Muscle layer of duodenum (tissue), 2 donors: ENCODE data around the gene C3orf20.
"Not testable (repeated sequence)": the region's sequence is repeated elsewhere in the genome, so short reads cannot be mapped to it uniquely, and the experiment has no call there.

ENCODE experiments used
- H3K27ac ChIP-seq: one replicate; pipeline ENCODE4 v1.7.0; 2013; ENCODE audit warnings: mild to moderate bottlenecking, low read length
- H3K27me3 ChIP-seq: one replicate; pipeline ENCODE4 v1.7.0; 2013; ENCODE audit warnings: low read depth, mild to moderate bottlenecking, control low read depth, low read length
- H3K36me3 ChIP-seq, 2 donors: one replicate each; pipeline ENCODE4 v1.7.0; 2013; ENCODE audit warnings: low read length in 2 of 2, control low read depth in 1 of 2, mild to moderate bottlenecking in 1 of 2; ENCODE audit not compliant: insufficient read depth in 2 of 2, control insufficient read depth in 1 of 2
- H3K4me1 ChIP-seq, 2 donors: one replicate each; pipeline ENCODE4 v1.7.0; 2013; ENCODE audit warnings: low read length in 2 of 2, mild to moderate bottlenecking in 2 of 2, control low read depth in 1 of 2, moderate library complexity in 1 of 2; ENCODE audit not compliant: insufficient read depth in 2 of 2, control insufficient read depth in 1 of 2
- H3K4me3 ChIP-seq, 2 donors: one replicate each; pipeline ENCODE4 v1.7.0; 2013; ENCODE audit warnings: low read length in 2 of 2, low read depth in 1 of 2, mild to moderate bottlenecking in 1 of 2
- H3K9me3 ChIP-seq, 2 donors: one replicate each; pipeline ENCODE4 v1.7.0; 2013; ENCODE audit warnings: low read length in 2 of 2, control low read depth in 1 of 2, mild to moderate bottlenecking in 1 of 2; ENCODE audit not compliant: control insufficient read depth in 1 of 2
- donor health status: healthy.

C3orf20 gene

GRCh38 chr3:14728113-14728512, 53.2 kb downstream of the C3orf20 start:
- H3K27ac ChIP-seq, result no peak overlapping the region

GRCh38 chr3:14730703-14731382, 55.9 kb downstream of the C3orf20 start:
- Histone ChIP-seq H3K27ac (no peak overlapping the region), H3K4me3 (no peak overlapping the region), H3K4me1 (peaks cover 0 to 12% of the 10 kb centered on the region in 2 donors), H3K36me3 (no peaks in the 10 kb centered on the region), H3K27me3 (no peaks in the 10 kb centered on the region), H3K9me3 (no peaks in the 10 kb centered on the region)

More at GRCh38 chr3:14728113-14728512, 53.2 kb downstream of the C3orf20 start:
- Histone ChIP-seq H3K4me1 (peaks cover 0 to 24% of the 10 kb centered on the region in 2 donors), H3K4me3 (no peak overlapping the region), H3K27me3 (no peaks in the 10 kb centered on the region), H3K9me3 (no peaks in the 10 kb centered on the region), H3K36me3 (no peaks in the 10 kb centered on the region)

GRCh38 chr3:14740983-14741382, 66.0 kb downstream of the C3orf20 start:
- peaks cover 0 to 9% of the 10 kb centered on the region in 2 donors for H3K9me3 ChIP-seq
- H3K27ac ChIP-seq, result no peak overlapping the region

GRCh38 chr3:14741510-14741909, 66.6 kb downstream of the C3orf20 start:
- H3K4me3 ChIP-seq, result no peak overlapping the region
- H3K9me3 ChIP-seq, result peaks cover 0 to 9% of the 10 kb centered on the region in 2 donors
- no peaks in the 10 kb centered on the region for H3K36me3 ChIP-seq
- no peaks in the 10 kb centered on the region for H3K27me3 ChIP-seq
- no peak overlapping the region for H3K27ac ChIP-seq
- no peaks in the 10 kb centered on the region for H3K4me1 ChIP-seq

More at GRCh38 chr3:14740983-14741382, 66.0 kb downstream of the C3orf20 start:
- Histone ChIP-seq H3K4me3 (no peak overlapping the region), H3K27me3 (no peaks in the 10 kb centered on the region), H3K4me1 (no peaks in the 10 kb centered on the region), H3K36me3 (no peaks in the 10 kb centered on the region)

- Histone ChIP-seq H3K9me3 (peaks cover 0 to 6% of the 10 kb centered on the region in 2 donors), H3K4me3 (no peak overlapping the region), H3K27ac (no peak overlapping the region), H3K4me1 (no peaks in the 10 kb centered on the region), H3K36me3 (no peaks in the 10 kb centered on the region), H3K27me3 (no peaks in the 10 kb centered on the region)
Observed at GRCh38 chr3:14744556-14744955, 69.6 kb downstream of the C3orf20 start.

GRCh38 chr3:14750650-14751049, 75.7 kb downstream of the C3orf20 start:
- H3K4me3 ChIP-seq, result no peak overlapping the region
- H3K36me3 ChIP-seq, result no peaks in the 10 kb centered on the region
- H3K4me1 ChIP-seq, result no peaks in the 10 kb centered on the region
- no peak overlapping the region for H3K27ac ChIP-seq
- H3K27me3 ChIP-seq, result no peaks in the 10 kb centered on the region
- H3K9me3 ChIP-seq, result peaks cover 9 to 11% of the 10 kb centered on the region in 2 donors

GRCh38 chr3:14752979-14753378, 78.0 kb downstream of the C3orf20 start:
- H3K27ac ChIP-seq, H3K4me1 ChIP-seq, H3K4me3 ChIP-seq, H3K27me3 ChIP-seq, H3K36me3 ChIP-seq: not testable (repeated sequence)
- H3K9me3 ChIP-seq, result peaks cover 9 to 11% of the 10 kb centered on the region in 2 donors

GRCh38 chr3:14757153-14757700, 82.3 kb downstream of the C3orf20 start:
- no peaks in the 10 kb centered on the region for H3K27me3 ChIP-seq
- no peak overlapping the region for H3K27ac ChIP-seq
- H3K36me3 ChIP-seq, result no peaks in the 10 kb centered on the region
- H3K9me3 ChIP-seq, result no peaks in the 10 kb centered on the region
- no peaks in the 10 kb centered on the region for H3K4me1 ChIP-seq
- H3K4me3 ChIP-seq, result no peak overlapping the region

- no peaks in the 10 kb centered on the region for H3K9me3 ChIP-seq
- H3K27me3 ChIP-seq, result no peaks in the 10 kb centered on the region
- no peak overlapping the region for H3K4me3 ChIP-seq
- H3K4me1 ChIP-seq, result no peaks in the 10 kb centered on the region
- H3K36me3 ChIP-seq, result no peaks in the 10 kb centered on the region
- no peak overlapping the region for H3K27ac ChIP-seq
Observed at GRCh38 chr3:14758297-14758696, 83.4 kb downstream of the C3orf20 start.

GRCh38 chr3:14758959-14759358, 84.0 kb downstream of the C3orf20 start:
- Histone ChIP-seq H3K9me3 (no peaks in the 10 kb centered on the region), H3K27me3 (no peaks in the 10 kb centered on the region), H3K36me3 (no peaks in the 10 kb centered on the region), H3K4me3 (no peak overlapping the region), H3K27ac (no peak overlapping the region), H3K4me1 (no peaks in the 10 kb centered on the region)

- Histone ChIP-seq H3K9me3 (no peaks in the 10 kb centered on the region), H3K36me3 (no peaks in the 10 kb centered on the region), H3K27me3 (no peaks in the 10 kb centered on the region), H3K4me1 (no peaks in the 10 kb centered on the region), H3K4me3 (no peak overlapping the region), H3K27ac (no peak overlapping the region)
Observed at GRCh38 chr3:14760185-14760584, 85.2 kb downstream of the C3orf20 start.
